GM19455 (cell line): ENCODE results near the gene PROSER3.
"Not testable (repeated sequence)": the region's sequence is repeated elsewhere in the genome, so short reads cannot be mapped to it uniquely, and the experiment has no call there.

Source experiments
- ATAC-seq: cut with Tn5 transposase; IDR thresholded peaks from one replicate; pipeline ENCODE4 v1.9.1; 2021; ENCODE audit not compliant: unreplicated experiment

PROSER3 gene

DNA sequence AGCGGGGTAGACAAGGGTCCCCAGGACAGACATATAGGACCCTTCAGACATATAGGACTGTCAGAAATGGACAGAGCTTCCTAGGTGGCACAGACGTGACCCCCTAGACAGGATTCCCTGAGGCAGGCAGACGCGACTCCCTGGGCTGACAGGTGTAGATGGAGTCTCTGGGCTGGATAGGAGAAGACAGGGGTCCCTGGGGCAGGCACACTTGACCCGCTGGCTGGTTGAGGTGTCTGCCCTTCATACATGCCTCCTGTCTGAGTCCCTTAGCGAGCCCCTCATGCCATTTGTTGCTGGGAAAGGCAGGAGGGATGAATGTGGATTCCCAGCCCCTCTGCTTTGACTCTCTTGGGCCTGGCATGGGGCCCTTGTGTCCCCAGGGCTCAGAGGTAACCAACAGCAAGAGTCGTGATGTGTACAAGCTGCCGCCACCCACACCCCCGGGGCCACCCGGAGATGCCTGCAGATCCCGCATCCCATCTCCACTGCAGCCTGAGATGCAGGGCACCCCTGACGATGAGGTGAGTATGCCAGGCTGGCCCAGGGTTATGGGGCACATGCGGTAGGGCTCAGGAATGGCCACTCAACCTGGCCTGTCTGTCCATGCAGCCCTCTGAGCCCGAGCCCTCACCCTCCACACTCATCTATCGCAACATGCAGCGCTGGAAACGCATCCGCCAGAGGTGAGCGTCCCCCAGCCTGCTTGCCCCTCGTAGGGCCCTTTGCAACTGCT is 4.2 kb upstream of the PROSER3 start:
- no peak for ATAC-seq

DNA sequence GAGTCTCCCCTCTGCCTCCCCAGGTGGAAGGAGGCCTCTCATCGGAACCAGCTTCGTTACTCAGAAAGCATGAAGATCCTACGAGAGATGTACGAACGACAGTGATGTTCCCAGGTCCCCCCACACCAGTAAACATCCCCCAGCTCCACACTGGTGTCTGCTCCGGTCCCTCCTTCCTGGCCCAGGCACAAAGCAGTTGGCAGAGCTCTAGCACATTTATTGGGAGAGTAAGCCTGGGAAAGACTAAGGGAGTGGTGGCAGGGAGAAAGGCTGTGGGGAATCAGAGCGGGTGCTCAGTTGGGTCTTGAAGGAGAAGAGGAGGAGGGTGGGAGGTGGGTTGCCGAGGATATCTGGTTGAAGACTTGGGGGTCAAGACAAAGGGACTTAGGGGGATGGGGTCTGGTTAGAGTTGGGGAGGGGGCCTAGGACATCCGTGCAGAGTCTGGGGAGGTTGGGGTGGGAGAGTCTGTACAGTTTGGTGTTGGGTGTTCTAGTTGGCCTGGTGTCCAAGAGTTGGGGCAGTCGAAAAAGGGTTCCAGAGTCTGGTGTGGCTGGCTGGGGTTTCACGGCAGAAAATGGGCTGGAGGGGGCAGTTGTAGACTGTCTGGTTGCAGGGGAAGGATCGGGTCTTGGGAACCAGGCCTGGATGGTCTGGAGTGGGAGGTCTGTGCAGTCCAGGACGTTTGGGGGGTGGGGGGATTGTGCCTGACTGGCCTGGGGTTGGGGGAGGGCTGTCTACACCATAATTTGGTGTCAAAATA is 3.4 kb upstream of the PROSER3 start:
- ATAC-seq = no peak

DNA sequence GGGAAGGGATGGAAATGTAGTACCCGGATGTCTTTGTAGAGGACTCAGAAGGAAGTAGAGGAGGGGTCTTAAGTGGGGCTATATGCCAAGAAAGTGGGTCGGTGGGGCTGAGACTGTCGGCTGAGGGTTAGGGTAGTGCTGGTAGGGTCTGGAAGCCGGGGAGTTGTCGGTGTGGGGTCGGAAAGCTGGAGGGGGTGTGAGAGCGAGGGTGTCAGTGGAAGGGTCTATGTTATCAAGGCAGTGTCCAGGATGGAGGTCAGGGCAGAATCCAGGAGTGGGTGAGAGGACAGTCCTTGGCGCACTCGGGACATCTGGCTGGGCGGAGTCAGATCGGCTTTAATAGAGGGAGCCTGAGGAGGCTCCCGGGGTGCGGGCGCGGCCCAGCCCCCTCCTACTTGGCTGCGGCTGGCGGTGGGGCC is 2.8 kb upstream of the PROSER3 start:
- ATAC-seq = no peak

DNA sequence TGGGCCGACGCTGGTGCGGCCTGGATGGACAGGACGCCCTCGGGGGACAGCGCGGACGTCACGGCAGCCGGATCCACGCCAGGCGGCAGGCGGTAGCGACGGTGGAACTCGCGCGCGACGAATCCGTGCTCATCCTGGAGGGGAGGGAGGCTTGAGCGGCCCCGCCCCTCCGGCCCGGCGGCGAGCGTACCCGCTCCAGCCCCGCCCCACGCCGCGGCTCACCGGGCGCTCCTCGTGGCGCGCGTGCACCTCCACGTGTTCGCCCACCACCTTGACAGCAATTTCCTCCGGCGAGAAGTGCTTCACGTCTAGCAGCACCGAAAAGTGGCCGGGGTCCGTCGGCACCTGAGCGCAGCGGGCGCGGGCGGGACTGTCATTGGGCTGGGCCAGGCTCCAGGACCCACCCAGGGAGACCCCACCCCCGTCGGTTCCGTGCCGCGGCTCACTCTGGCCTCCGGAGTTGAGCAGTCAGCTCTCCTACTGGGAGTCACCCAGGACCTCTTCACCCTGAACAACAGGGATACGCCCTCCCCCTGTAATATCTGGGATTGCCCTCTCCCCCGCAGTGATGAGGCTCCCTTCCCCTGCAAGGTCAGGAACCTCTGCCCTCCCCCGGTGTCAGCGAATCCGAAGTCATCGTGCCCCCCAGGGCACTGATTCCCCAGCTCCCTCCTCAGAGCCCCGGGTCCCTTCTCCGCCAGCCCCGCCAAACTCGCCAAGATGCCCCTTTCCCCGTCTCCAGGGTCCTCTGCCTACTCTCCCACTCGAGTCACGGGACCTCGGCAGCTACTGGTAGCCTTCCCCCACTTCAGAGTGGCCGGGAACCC is 2.2 kb upstream of the PROSER3 start:
- ATAC-seq = no peak

DNA sequence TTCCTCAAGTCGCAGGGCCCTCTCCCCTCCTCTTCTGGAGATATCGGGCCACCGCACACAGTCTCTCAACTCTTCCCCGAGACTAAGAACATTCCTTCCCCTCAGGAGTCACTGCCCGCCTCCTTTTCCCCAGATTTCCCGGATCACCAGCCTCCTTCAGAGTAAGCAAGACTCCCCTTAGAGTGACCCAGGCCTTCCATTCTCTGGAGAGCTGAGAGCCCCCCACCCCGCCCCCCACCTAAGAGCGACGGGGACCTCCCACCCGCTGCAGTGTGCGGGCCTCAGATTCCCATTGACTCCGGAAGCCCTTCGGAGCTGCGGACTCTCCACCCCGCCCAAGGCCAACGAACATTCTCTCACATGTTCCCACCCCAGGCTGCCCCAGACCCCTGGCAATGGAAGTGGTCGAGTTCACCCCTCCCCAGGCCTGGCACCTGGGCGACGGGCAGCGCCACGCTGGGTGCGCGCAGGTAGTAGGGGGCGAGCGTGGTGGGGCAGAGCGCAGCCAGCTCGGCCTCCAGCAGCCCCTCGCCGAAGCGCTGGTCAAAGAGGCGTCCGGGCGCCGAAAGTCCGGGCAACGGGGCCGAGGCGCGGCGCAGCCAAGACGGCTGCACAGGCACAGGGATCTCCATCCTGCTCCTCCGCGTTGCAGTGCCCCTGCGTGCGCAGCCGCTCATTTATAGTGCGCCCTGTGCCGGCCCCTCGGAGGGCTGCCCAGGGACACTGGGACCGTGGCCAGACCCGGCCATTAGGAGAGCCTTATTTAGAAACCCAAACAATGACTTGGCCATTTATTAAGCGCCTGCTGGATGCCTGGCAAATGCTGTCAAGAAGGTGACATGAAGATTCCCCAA is 1.4 kb upstream of the PROSER3 start, which contains the start of gene HSPB6:
HSPB6 (minus strand) TSS at position 653 of the 854 bp plus-strand sequence; CDS start at position 632, 21 bp downstream.
- ATAC-seq = no peak

DNA sequence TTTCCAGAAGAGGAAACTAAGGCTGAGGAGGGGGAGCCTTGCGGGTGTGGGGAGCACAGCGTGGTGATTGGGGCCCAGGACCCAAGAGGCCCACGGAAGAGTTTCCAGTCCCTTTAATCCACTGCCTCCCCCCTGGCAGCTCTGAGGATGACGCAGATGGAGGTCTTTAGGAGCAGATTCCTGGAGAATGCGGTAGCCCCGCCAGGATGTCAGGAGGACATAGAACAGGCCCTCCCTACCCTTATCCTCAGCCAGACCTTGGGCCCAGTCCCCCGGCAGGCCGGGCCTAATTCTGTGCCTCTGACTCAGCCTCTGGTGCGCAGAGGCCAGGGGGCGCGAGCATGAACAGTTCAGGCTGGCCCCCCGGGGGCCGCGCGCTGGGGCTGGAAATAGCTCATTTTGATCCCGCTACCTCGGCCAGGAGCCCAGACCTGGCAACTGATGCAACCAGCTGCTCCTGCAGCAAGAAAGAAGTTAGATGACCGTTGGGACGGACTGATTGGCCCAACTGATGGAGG is 686 bp upstream of the PROSER3 start:
- no peak for ATAC-seq

DNA sequence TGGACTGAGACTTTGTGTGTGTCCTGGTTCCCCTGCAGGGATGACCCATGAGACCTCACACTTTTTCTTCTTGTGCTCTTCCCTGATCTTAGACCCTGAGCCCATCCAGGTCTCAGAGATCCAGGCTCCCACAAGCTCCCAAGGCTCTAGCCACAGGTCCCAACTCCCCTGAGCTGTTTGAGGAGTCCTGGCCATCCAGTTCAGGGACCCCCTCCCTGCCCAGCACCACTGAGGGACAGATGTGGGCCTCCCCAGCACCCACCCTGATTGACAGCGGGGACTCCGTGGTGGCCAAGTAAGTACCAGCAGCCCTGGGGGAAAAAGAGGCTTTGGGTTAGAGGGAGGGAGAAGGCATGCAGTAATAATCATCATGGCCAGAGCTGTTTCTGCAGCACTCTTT is 1.7 kb downstream of the PROSER3 start:
- no peak for ATAC-seq

DNA sequence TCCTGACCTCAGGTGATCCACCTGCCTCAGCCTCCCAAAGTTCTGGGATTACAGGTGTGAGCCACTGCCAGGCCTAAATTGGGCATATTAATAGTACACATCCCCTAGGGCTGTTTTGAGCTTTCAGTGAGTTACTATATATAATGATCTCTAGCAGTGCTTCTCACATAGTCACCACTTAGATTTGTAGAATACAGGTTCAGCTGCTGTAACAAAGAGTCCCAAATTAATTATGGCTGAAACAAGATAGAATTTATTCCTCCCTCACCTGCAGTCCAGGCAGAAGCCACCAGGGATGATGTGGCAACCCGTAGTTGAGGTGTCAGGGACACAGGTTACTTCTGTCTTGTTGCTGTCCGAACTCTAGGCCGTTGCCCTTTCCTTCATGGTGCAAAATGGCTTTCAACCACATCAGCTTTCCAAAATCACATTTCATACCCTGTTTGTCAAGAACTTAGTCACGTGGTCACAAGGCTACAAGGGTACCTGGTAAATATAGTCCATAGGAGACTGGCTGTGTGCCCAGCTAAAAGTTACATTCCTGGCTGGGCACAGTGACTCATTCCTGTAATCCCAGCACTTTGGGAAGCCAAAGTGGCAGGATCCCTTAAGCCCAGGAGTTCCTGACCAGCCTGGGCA is 2.9 kb downstream of the PROSER3 start:
- ATAC-seq = no peak

DNA sequence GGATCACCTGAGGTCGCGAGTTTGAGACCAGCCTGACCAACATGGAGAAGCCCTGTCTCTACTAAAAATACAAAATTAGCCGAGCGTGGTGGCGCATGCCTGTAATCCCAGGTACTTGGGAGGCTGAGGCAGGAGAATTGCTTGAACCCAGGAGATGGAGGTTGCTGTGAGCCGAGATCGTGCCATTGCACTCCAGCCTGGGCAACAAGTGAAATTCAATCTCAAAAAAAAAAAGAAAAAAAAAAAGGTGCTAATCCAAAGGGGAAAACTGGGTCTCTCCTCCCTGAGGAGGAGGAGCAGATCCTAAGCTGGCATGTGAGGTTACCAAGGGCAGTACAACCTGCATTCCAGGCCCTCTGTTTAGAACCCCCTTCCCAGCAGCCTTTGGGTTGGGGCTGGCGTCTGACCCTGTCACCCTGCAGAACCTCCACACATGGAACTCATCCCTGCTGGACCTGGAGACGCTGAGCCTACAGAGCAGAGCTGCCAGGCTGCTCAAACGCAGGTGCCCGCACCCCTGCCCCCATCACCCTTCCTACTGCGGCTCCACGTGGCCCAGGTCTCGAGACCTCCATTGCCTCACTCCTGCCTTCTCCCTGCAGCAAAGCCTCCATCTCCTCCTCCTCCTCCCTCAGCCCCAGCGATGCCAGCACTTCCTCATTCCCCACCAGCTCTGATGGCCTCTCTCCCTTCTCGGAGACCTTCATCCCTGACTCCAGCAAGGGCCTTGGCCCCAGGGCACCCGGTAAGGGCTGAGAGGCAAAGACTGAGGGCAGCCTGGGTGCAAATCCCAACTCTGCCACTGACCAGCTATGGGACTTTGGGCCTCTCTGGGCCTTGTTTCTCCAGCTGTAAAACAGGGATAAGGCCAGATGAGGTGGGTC is 6.7 kb downstream of the PROSER3 start:
- ATAC-seq = no peak

DNA sequence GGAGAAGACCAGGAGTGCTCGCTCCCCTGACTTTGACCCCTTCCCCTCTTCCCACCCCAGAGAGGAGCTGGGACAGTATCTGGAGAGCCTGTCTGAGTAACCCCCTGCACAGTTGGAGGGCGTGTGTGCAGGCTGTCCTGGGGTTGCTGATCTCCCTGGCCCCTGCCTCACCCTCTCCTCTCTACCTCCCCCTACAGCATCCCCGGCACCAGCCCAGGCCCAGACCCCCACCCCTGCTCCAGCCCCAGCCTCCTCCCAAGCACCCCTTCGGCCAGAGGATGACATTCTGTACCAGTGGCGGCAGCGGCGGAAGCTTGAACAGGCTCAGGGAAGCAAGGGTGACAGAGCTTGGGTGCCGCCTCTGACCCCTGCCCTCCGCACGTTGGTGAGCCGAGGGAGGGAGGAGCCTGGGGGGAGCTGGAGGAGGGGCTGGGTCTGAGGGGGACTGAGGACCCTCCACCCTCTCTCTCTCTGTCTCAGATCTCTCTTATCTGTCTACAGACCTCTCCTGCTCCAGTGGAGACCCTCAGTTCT is 8.7 kb downstream of the PROSER3 start:
- ATAC-seq = no peak

DNA sequence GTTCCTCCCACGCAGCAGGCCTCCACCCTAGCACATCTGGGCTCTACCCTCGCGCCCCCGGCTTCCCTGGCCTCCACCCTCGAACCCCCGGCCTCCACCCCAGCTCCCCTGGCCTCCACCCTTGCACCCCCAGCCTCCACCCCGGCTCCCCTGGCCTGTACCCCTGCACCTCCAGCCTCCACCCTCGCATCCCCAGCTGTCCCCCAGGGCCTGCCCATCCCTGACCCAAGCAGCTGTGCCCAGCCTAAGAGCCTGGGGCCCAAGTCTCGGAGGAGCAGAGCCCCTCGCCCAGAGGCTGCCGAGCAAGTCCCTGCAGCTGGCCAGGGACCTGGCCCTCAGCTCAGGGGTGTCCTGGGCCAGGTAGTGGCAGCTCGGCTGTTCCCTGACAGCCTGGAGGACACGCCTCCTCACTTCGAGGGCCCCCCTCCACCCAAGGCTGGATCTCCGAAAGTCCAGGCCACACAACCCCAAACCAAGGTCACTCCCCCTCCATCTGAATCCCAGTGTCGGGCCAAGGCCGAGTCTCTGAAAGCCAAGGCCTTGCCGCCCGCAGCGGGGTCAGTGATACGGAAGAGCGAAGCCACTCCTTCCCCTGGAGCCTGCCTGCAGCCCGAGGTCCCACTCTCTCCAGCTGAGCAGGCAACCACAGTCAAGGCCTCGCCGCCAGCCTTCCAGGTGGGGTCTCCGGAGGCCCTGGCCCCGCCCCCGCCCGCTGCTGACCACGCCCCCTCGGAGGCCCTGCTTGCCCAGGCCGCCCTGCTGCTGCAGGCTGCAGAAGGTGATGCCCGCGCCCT is 9.5 kb downstream of the PROSER3 start:
- ATAC-seq = no peak

DNA sequence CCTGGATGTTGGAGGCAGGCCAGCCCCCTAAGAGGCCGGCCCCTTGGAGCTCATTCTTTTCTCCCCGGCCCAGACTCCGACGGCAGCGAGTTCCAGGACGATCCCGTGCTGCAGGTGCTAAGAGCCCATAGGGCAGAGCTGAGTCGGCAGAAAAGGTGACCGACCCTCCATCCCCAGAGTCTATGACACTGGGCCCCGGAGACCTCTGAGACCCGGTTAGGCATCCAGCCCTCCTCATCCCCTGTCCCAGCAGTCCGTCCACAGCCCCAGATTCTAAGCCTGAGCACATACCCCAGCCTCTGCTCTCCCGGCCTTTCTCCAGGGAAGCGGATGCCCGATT is 10.1 kb downstream of the PROSER3 start:
- ATAC-seq = no peak

DNA sequence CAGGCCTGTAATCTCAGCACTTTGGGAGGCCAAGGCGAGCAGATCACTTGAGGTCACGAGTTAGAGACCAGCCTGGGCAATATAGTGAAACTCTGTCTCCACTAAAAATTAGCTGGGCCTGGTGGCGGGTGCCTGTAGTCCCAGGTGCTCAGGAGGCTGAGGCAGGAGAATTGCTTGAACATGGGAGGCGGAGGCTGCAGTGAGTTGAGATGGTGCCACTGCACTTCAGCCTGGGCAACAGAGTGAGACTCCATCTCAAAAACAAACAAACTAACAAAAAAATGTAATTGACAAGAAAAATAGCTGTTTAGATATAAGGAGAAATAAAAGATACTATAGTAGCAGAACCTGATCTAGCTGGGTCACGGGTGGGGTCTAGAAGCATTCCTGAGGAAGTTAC is 14.4 kb downstream of the PROSER3 start:
- not testable (repeated sequence) for ATAC-seq

DNA sequence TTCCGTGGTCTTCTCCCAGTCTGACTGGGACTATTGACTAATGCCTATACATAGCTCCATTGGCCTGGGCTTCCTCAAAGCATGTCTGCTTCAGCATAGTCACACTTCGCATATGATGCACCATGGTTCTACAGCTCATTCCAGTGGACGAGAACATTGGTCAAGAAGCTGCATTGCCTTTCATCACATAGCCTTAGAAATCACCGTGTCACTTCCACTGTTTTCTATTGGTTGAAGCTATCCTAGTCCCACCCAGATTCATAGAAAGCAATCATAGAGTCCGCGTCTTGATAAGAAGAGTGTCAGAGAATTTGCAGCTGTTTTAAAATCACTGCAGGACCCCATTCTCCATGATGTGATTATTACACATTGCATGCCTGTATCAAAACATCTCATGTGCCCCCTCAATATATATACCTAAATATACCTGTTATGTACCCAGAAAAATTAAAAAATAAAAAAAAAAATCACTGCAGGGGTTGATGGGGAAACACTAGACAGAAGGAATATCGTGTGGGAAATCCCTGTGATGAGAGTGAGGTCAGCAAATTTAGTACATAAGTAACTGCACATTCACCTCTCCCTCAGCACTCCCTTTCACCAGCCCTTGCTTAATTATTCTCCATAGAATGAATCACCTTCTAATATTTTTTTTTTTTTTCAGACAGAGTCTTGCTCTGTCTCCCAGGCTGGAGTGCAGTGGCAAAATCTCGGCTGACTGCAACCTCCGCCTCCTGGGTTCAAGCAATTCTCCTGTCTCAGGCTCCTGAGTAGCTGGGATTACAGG is 15.2 kb downstream of the PROSER3 start:
- no peak for ATAC-seq

DNA sequence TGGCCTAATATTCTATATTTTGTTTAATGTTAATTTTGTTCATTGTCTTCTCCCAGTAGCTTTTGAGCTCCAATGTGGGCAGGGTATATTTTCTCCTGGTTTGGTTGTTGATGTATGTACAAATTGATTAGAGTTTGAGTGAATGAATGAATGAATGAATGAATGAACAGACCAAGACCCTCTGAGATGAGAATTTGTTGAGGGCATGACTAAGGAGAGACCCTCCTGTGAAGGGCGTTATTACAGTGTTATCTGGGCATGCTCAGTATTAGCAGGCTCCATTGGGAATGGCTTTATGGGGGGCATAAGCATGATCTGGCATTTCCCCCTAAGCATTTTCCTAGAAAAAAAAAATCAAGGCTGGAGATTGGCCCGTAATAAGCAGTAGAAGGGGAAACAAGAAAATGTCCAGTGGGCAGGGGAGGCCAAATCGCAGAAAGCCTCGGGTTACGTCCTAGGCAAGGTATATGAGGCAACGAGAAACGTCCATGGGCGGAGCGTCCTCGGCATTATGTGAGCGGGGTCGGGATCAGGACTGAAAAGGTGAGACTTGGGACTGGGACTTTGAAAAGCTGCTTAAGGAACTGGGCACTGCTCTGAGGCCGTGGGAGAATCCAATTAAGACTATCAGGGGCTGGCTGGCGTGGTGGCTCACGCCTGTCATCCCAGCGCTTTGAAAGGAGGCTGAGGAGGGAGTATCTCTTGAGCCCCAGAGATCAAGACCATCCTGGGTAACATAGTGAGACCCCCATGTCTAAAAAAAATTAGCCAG is 16.5 kb downstream of the PROSER3 start:
- no peak for ATAC-seq

DNA sequence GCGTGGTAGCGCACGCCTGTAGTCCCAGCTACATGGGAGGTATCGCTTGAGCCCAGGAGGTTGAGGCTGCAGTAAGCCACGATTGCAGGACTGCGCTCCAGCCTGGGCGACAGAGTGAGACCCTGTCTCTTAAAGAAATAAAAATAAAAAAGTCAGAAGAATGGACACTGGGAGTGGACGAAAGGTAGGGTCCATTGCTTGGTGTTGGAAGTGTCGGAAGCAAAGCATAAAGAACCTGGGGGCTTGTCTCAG is 17.0 kb downstream of the PROSER3 start:
- no peak for ATAC-seq
